GM12891 (cell line): Measurements from ENCODE around the gene FANCI.

Experiments
- POLR2A ChIP-seq: IDR thresholded peaks from 2 replicates; pipeline ENCODE4 v1.6.1; 2011; ENCODE audit warnings: low read depth, low read length, control low read depth
- POLR2AphosphoS5 ChIP-seq: IDR thresholded peaks from 2 replicates; pipeline ENCODE4 v1.6.1; 2011; ENCODE audit warnings: low read depth, low read length, control low read depth

- TF ChIP-seq POLR2AphosphoS5 (no peak), POLR2A (no peak)
These were observed 3.7 kb downstream of the FANCI start for GRCh38 chr15:89247446-89247845.
